Activated T-cell treated with anti-CD3 and anti-CD28 coated beads, Interleukin-2, amount 50 U/mL, for 72 hours (primary cell): ENCODE data around the gene MRPL11. TPM values are rescaled to one million over a fixed set of nuclear protein-coding genes. Genes with fewer than 3 reads are reported as not detected.

Experiments
- ATAC-seq, 2 donors: fragments of 150-1000 bp; cut with Tn5 transposase; replicated peaks in 1 of 2; 2 replicates each; pipeline ENCODE4 v1.10.0; 2021; ENCODE audit warnings: moderate library complexity in 2 of 2, mild to moderate bottlenecking in 1 of 2
- DNase-seq, 2 donors: peaks; one replicate each; pipeline ENCODE4 v3.0.0; 2021 to 2022; ENCODE audit warnings: mixed read lengths in 1 of 2
- H3K27ac Mint-ChIP-seq: one replicate; pipeline ENCODE4 v1.8.0; 2022; ENCODE audit warnings: mild to moderate bottlenecking, moderate library complexity, mixed read lengths
- H3K27me3 Mint-ChIP-seq: one replicate; pipeline ENCODE4 v1.8.0; 2022; ENCODE audit warnings: low read depth, mixed read lengths
- H3K36me3 Mint-ChIP-seq, 2 donors: one replicate each; pipeline ENCODE4 v1.8.0; 2022; ENCODE audit warnings: mixed read lengths in 2 of 2, mild to moderate bottlenecking in 1 of 2; ENCODE audit not compliant: insufficient read depth in 2 of 2
- H3K4me1 Mint-ChIP-seq: one replicate; pipeline ENCODE4 v1.8.0; 2022; ENCODE audit warnings: low read depth, mixed read lengths
- H3K4me3 Mint-ChIP-seq, 2 donors: one replicate each; pipeline ENCODE4 v1.8.0; 2022; ENCODE audit warnings: mild to moderate bottlenecking in 2 of 2, mixed read lengths in 2 of 2, moderate library complexity in 2 of 2
- H3K9me3 Mint-ChIP-seq, 2 donors: one replicate each; pipeline ENCODE4 v1.8.0; 2022; ENCODE audit warnings: mixed read lengths in 2 of 2
- total RNA-seq, 2 donors: library from RNA; stranded (reverse); gene quantifications; one replicate each; pipeline ENCODE4 v1.2.3, GENCODE V29; 2022

The MRPL11 gene
- total RNA-seq = 10 to 100 TPM; 57.4 to 66.6 TPM

GRCh38 chr11:66438504-66439466, at the start of gene MRPL11:
Gene MRPL11 (minus strand): TSS chr11:66438848. CDS start chr11:66438754, 94 bp downstream.
- peaks cover 4 to 17% of the 10 kb centered on the region in 2 donors for H3K36me3 Mint-ChIP-seq
- ATAC-seq (peak; percentile 98 to 99), DNase-seq (peak; percentile 88 to 92)
- peaks cover 29% of the 10 kb centered on the region for H3K4me1 Mint-ChIP-seq
- H3K4me3 Mint-ChIP-seq = peak within 1 kb of the TSS; percentile 93
- H3K27ac Mint-ChIP-seq = peak within 1 kb of the TSS; percentile 99
- H3K9me3 Mint-ChIP-seq = peaks cover 7 to 8% of the 10 kb centered on the region in 2 donors
- no peaks in the 10 kb centered on the region for H3K27me3 Mint-ChIP-seq

- no peaks in the 10 kb centered on the region for H3K27me3 Mint-ChIP-seq
- H3K36me3 Mint-ChIP-seq = peaks cover 0 to 11% of the 10 kb centered on the region in 2 donors
- no peak overlapping the region for H3K4me3 Mint-ChIP-seq
- H3K4me1 Mint-ChIP-seq = peaks cover 8% of the 10 kb centered on the region
- DNase-seq = no peak
- no peak for ATAC-seq
- no peaks in the 10 kb centered on the region for H3K9me3 Mint-ChIP-seq
- no peak overlapping the region for H3K27ac Mint-ChIP-seq
These were observed 46.2 kb upstream of the MRPL11 start for GRCh38 chr11:66484806-66485380.

GRCh38 chr11:66480117-66480938, 41.7 kb upstream of the MRPL11 start, which contains the start of gene DPP3:
Gene DPP3 (plus strand): TSS chr11:66480434. CDS start chr11:66482201, 1,767 bp downstream.
- no peaks in the 10 kb centered on the region for H3K9me3 Mint-ChIP-seq
- no peaks in the 10 kb centered on the region for H3K27me3 Mint-ChIP-seq
- ATAC-seq (peak; percentile 98), DNase-seq (peak; percentile 98 to 99)
- H3K27ac Mint-ChIP-seq = peak within 1 kb of the TSS; percentile 76
- peaks cover 20% of the 10 kb centered on the region for H3K4me1 Mint-ChIP-seq
- H3K36me3 Mint-ChIP-seq = no peaks in the 10 kb centered on the region
- H3K4me3 Mint-ChIP-seq = peak within 1 kb of the TSS; percentile 91 to 94

- no peaks in the 10 kb centered on the region for H3K36me3 Mint-ChIP-seq
- H3K4me1 Mint-ChIP-seq = peaks cover 20% of the 10 kb centered on the region
- peak in 1 of 2 donors; percentile 1 for ATAC-seq
- H3K27me3 Mint-ChIP-seq = no peaks in the 10 kb centered on the region
- peak in 1 of 2 donors; percentile 16 for DNase-seq
- no peaks in the 10 kb centered on the region for H3K9me3 Mint-ChIP-seq
- peak overlapping the region; percentile 68 for H3K27ac Mint-ChIP-seq
- peak overlapping the region; percentile 91 to 94 for H3K4me3 Mint-ChIP-seq
These were observed 40.9 kb upstream of the MRPL11 start for GRCh38 chr11:66479394-66480116.

GRCh38 chr11:66478729-66479393, 40.2 kb upstream of the MRPL11 start:
- H3K36me3 Mint-ChIP-seq = no peaks in the 10 kb centered on the region
- no peaks in the 10 kb centered on the region for H3K27me3 Mint-ChIP-seq
- H3K9me3 Mint-ChIP-seq = no peaks in the 10 kb centered on the region
- peak overlapping the region; percentile 54 for H3K27ac Mint-ChIP-seq
- ATAC-seq = no peak
- peaks cover 20% of the 10 kb centered on the region for H3K4me1 Mint-ChIP-seq
- peak overlapping the region; percentile 91 to 94 for H3K4me3 Mint-ChIP-seq
- peak; percentile 34 to 49 for DNase-seq

GRCh38 chr11:66477263-66478201, 38.9 kb upstream of the MRPL11 start:
- no peaks in the 10 kb centered on the region for H3K36me3 Mint-ChIP-seq
- no peaks in the 10 kb centered on the region for H3K9me3 Mint-ChIP-seq
- H3K27me3 Mint-ChIP-seq = no peaks in the 10 kb centered on the region
- ATAC-seq = no peak
- no peak overlapping the region for H3K27ac Mint-ChIP-seq
- H3K4me3 Mint-ChIP-seq = no peak overlapping the region
- no peak for DNase-seq
- peaks cover 20% of the 10 kb centered on the region for H3K4me1 Mint-ChIP-seq

GRCh38 chr11:66476841-66477251, 38.2 kb upstream of the MRPL11 start:
- no peaks in the 10 kb centered on the region for H3K27me3 Mint-ChIP-seq
- no peak for ATAC-seq

GRCh38 chr11:66476173-66476840, 37.7 kb upstream of the MRPL11 start:
- H3K36me3 Mint-ChIP-seq = no peaks in the 10 kb centered on the region
- no peaks in the 10 kb centered on the region for H3K27me3 Mint-ChIP-seq
- no peak overlapping the region for H3K27ac Mint-ChIP-seq
- DNase-seq (no peak), ATAC-seq (no peak)
- peaks cover 20% of the 10 kb centered on the region for H3K4me1 Mint-ChIP-seq
- H3K9me3 Mint-ChIP-seq = no peaks in the 10 kb centered on the region
- no peak overlapping the region for H3K4me3 Mint-ChIP-seq

More at GRCh38 chr11:66476841-66477251, 38.2 kb upstream of the MRPL11 start:
- no peak overlapping the region for H3K4me3 Mint-ChIP-seq
- H3K9me3 Mint-ChIP-seq = no peaks in the 10 kb centered on the region
- no peaks in the 10 kb centered on the region for H3K36me3 Mint-ChIP-seq
- no peak overlapping the region for H3K27ac Mint-ChIP-seq
- DNase-seq = no peak
- peaks cover 20% of the 10 kb centered on the region for H3K4me1 Mint-ChIP-seq

- no peaks in the 10 kb centered on the region for H3K9me3 Mint-ChIP-seq
- no peaks in the 10 kb centered on the region for H3K27me3 Mint-ChIP-seq
- DNase-seq (no peak), ATAC-seq (no peak)
- H3K4me3 Mint-ChIP-seq = no peak overlapping the region
- H3K27ac Mint-ChIP-seq = no peak overlapping the region
- H3K4me1 Mint-ChIP-seq = peaks cover 16% of the 10 kb centered on the region
- no peaks in the 10 kb centered on the region for H3K36me3 Mint-ChIP-seq
These were observed 36.9 kb upstream of the MRPL11 start for GRCh38 chr11:66475349-66476172.
